NCI-H1092 (cell line): ENCODE measurements around the gene MEIKIN.
"Not testable (repeated sequence)": the region's sequence is repeated elsewhere in the genome, so short reads cannot be mapped to it uniquely, and the experiment has no call there.

Experiments
- DNase-seq: peaks from one replicate; lab custom pipeline; 2025; lab: John Stamatoyannopoulos, UW

The MEIKIN gene

DNA sequence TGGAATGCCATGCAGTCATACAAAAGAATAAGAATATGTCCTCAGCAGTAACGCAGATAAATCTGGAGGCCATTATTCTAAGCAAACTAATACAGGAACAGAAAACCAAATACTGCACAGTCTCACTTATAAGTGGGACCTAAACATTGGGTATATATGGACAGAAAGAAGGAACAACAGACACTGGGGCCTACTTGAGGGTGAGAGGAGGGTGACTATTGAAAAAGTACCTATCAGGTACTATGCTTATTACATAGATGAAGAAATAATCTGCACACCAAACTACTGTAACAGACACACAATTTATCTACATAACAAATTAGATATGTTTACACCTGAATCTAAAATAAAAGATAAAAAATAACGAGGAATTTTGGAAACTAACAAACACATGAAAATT is 38.8 kb downstream of the MEIKIN start:
- DNase-seq = no peak

- not testable (repeated sequence) for DNase-seq
Measured at GRCh38 chr5:131902266-131902665, 43.2 kb downstream of the MEIKIN start.

- DNase-seq = no peak
Measured at GRCh38 chr5:131899686-131900085, 45.8 kb downstream of the MEIKIN start.

DNA sequence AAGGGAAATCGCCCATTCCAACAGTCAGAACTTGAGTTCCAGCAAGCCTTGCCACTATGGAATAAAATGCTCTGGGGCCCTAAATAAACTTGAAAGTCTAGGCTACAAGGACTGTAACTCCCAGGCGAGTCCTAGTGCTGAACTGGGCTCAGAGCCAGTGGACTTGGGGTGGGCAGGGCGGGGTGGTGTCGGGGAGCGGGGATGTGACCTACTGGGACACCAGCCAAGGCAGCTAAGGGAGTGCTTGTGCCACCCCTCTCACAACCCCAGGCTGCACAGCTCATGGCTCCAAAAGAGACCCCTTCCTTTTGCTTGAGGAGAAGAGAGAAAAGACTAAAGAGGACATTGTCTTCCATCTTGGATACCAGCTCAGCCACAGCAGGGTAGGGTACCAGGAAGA is 61.5 kb downstream of the MEIKIN start:
- no peak for DNase-seq

GRCh38 chr5:131879705-131880104 is 65.8 kb downstream of the MEIKIN start:
- no peak for DNase-seq

DNA sequence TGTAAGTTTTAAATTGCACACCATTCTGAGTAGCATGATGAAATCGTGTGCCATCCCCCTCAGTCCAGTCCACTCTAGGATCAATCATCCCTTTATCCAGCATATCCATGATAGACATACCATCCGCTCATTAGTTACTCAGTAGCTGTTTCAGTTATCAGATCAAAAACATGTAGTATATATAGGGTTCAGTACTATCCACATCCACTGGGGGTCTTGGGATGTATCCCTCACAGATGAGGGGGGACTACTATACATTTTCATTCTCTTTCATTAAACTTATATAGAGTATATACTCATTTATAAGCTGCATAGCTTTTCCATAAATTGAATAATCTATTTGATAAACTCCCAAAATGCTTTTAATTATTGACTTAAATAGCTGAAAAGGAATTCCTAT is 67.6 kb downstream of the MEIKIN start:
- DNase-seq = no peak

DNA sequence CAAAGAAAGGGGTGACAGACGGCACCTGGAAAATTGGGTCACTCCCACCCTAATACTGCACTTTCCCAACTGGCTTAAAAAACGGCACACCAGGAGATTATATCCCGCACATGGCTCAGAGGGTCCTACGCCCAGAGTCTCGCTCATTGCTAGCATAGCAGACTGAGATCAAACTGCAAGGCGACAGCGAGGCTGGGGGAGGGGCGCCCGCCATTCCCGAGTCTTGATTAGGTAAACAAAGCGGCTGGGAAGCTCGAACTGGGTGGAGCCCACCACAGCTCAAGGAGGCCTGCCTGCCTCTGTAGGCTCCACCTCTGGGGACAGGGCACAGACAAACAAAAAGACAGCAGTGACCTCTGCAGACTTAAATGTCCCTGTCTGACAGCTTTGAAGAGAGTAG is 74.2 kb downstream of the MEIKIN start:
- not testable (repeated sequence) for DNase-seq

DNA sequence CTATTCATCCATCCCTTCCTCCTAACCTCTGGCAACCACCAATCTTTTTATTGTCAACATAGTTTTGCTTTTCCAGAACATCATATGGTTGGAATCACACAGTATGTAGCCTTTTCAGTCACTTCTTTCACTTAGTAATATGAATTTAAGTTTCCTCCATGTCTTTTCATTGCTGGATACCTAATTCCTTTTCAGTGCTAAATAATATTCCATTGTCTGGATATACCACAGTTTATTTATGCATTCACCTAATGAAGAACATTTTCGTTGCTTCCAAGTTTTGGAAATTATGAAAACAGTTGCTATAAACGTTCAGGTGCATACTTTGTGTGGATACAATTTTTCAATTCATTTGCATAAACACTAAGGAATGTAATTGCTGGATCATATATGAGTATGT is 77.9 kb downstream of the MEIKIN start:
- no peak for DNase-seq

DNA sequence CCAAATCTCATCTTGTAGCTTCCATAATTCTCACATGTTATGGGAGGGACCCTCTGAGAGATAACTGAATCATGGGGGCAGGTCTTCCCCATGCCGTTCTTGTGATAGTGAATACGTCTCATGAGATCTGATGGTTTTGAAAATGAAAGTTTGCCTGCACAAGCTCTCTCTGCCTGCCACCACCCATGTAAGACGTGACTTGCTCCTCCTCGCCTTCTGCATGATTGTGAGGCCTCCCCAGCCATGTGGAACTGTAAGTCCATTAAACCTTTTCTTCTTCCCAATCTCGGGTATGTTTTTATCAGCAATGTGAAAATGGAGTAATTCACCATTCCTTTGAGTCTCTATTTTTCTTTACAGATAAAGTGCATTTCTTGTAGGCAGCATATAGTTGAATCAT is 81.8 kb downstream of the MEIKIN start:
- DNase-seq = no peak

DNA sequence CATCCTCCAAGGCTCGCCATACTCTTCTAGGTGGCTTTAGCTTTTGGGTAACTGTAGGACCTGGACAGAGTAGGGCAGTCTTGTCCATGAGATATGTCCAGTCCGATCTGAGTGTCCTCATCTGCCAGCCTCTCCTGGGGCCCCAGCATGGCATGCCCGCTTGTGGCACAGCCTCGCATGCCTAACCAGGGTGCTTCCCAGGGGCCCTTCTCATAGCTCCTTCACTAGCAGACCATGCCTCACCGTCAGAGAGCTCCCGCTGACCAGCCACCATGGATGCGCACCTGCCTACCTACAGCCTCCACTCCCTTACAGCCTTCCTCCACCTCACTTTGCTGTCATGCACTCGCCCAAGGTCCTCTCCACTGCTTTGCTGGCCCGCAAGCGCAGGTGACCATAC is 88.1 kb downstream of the MEIKIN start:
- DNase-seq = no peak

DNA sequence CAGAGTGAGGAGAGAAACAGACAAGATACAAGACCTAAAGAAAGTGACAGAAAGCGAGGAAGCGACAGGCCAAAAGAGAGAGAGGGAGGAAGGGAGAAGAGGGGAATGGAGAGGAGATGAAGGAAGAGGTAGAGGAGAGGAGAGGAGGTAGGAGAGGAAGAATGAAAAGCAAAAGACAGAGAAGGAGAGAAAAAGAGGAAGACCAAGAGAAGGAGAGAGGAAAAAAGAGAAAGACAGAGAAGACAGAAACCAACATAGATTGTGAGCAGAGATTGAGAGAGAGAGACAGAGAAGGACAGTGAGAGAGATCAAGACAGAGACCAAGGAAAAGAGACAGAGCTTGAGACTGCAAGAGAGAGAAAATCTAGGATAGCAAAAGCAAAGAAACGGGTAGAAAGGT is 90.0 kb downstream of the MEIKIN start:
- no peak for DNase-seq

DNA sequence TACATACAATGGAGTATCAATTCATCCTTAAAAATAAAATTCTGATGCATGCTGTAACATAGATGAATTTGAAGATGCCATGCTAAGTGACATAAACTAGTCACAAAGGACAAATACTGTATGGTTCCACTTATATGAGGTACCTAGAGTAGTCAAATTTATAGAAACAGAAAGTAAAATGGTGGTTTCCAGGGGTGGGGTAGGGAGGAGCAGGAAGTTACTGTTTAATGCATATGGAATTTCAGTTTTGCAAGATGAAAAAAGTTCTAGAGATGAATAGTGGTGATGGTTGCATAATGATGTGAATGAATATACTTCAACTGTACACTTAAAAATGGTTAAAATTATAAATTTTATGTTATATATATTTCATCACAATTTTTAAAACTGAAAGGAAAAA is 91.3 kb downstream of the MEIKIN start:
- no peak for DNase-seq

DNA sequence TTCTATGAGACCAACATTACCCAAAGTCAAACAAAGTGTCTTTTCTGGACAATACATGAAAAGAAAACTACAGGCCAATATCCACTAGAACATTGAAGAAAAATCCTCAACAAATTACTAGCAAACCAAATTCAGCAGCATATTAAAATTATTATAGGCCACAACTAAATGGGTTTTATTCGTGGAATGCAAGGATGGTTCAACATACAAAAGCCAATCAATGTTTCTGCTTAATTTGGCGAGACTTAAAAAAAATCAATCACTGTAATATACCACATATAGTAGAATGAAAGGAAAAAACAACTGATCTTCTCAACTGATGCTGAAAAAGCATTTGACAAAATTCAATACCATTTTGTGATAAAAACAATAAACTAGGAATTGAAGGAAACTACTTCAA is 96.8 kb downstream of the MEIKIN start:
- no peak for DNase-seq

- no peak for DNase-seq
Measured at GRCh38 chr5:131846536-131846935, 98.9 kb downstream of the MEIKIN start.

GRCh38 chr5:131845828-131846227 is 99.6 kb downstream of the MEIKIN start:
- no peak for DNase-seq

DNA sequence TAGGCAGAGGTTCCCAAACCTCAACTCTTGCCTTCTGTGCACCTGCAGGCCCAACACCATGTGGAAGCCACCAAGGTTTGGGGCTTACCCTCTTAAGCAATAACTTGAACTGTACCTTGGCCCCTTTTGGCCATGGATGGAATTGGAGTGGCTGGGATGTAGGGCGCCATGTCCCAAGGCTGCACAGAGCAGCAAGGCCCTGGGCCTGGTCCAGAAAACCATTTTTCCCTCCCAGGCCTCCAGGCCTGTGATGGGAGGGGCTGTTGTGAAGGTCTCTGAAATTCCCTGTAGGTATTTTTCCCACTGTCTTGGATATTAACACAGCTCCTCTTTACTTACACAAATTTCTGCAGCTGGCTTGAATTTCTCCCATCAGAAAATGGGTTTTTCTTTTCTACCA is 102.5 kb downstream of the MEIKIN start:
- not testable (repeated sequence) for DNase-seq

- not testable (repeated sequence) for DNase-seq
Measured at GRCh38 chr5:131832702-131833101, 112.8 kb downstream of the MEIKIN start.

GRCh38 chr5:131825404-131826013 is 120.0 kb downstream of the MEIKIN start:
- DNase-seq = no peak

DNA sequence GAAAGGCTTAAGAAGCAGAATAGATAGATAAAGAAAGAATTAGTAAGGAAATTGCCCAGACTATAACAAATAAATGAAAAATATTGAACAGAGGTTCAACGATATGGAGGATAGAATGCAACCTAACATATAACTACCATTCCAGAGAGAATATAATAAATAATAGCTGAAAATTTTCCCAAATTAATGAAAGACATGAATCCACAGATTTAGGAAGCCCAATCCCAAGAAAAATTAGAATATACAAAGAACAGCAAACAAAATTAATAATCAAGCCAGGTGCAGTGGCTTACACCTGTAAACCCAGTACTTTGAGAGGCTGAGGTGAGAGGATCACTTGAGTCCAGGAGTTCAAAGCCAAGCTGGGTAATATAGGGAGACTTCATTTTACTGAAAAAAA is 120.8 kb downstream of the MEIKIN start:
- no peak for DNase-seq

DNA sequence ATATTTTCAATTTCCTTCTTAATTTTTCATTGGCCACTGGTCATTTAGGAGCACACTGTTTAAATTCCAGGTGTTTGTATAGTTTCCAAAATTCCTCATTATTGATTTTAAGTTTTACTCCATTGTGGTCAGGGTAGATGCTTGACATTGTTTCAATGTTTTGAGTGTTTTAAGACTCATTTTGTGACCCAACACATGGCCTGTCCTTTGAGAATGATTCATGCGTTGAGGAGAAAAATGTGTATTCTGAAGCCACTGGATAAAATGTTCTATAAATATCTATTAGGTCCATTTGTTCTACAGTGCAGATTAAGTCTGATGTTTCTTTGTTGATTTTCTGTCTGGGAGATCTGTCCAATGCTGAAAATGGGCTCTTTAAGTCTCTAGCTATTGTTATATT is 124.2 kb downstream of the MEIKIN start:
- no peak for DNase-seq

DNA sequence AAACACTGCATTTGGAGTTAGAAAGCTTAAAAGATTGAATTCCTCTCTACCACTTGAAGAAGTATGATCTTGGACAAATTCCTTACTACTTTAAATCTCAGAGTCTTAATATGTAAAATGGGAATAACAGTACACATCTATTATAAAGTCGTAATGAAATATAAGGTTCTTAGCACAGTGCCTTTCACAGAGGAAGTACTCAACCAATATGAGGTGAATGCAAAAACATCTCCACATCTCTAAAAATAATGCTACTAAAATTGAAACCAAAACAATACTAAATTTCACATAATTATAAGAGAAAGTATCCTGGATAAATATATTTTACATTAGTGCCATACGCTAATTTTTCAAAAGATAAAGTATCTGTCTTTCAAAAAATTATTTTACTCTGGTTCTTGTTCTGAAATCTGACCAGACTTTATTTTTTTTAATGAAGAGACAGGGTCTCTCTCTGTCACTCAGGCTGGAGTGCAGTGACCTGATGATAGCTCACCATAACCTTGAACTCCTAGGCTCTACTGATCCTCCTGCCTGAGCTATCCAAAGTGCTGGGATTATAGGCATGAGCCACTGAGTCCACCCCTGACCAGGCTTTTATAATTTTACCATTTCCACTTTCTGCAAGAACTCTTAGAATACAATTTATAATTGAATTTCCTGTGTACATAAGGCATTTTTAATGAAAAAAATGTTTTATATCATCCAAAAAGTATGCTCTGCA is 127.3 kb downstream of the MEIKIN start:
- DNase-seq = no peak

DNA sequence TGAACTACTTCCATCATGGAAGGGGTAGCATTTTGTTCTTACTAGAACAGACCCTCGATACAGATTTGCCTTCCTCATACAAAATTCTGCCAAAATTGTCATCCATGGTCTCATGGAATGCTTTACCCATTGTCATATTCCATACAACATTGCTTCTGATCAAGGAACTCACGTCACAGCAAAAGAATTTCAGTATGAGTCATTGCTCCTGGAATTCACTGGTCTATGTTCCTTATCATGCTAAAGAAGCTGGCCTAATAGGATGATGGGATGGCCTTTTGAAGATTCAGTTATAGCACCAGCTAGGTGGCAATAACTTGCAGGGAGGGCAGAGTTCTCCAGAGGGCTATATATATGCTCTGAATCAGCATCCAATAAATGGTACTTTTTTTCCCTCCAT is 130.5 kb downstream of the MEIKIN start:
- no peak for DNase-seq

- no peak for DNase-seq
Measured at GRCh38 chr5:131812371-131813160, 132.9 kb downstream of the MEIKIN start.
